Fibroblast of lung (primary cell): ENCODE results near the gene TBC1D10B. TPM values are rescaled to one million over a fixed set of nuclear protein-coding genes. Genes with fewer than 3 reads are reported as not detected.

Experiments
- DNase-seq, 2 donors: peaks; one replicate each; pipeline versions ENCODE4 v3.0.0 to v3.0.0-alpha.2; 2010; ENCODE audit warnings: low read depth in 2 of 2
- H2AFZ ChIP-seq: 2 replicates; pipeline ENCODE4 v1.5.1; 2012; ENCODE audit warnings: low read length, control low read depth, inconsistent platforms
- H3K27ac ChIP-seq: 2 replicates; pipeline ENCODE4 v1.5.1; 2011; ENCODE audit warnings: low read length, control low read depth; ENCODE audit not compliant: insufficient read depth
- H3K27me3 ChIP-seq: 2 replicates; pipeline ENCODE4 v1.5.1; 2011; ENCODE audit warnings: mild to moderate bottlenecking, low read length; ENCODE audit not compliant: control insufficient read depth, insufficient read depth
- H3K36me3 ChIP-seq: 2 replicates; pipeline ENCODE4 v1.5.1; 2011; ENCODE audit warnings: low read length; ENCODE audit not compliant: control insufficient read depth, insufficient read depth
- H3K4me1 ChIP-seq: 2 replicates; pipeline ENCODE4 v1.5.1; 2011; ENCODE audit warnings: low read length; ENCODE audit not compliant: control insufficient read depth, insufficient read depth; ENCODE audit errors: extremely low read depth
- H3K4me2 ChIP-seq: 2 replicates; pipeline ENCODE4 v1.5.1; 2011; ENCODE audit warnings: low read length, control low read depth; ENCODE audit not compliant: insufficient read depth; ENCODE audit errors: extremely low read depth
- H3K4me3 ChIP-seq, 4 experiments: fragments of 200-600 bp in 1 of 4; sonication (generic) in 1 of 4; replicated peaks in 1 of 4; 2 replicates each; pipeline ENCODE4 v1.5.1; 2011 to 2016; ENCODE audit warnings: low read length in 4 of 4, low read depth in 3 of 4, mild to moderate bottlenecking in 3 of 4, control low read depth in 2 of 4, inconsistent platforms in 1 of 4, mixed read lengths in 1 of 4; ENCODE audit not compliant: insufficient read depth in 1 of 4; ENCODE audit errors: control extremely low read depth in 1 of 4
- H3K79me2 ChIP-seq: 2 replicates; pipeline ENCODE4 v1.5.1; 2012; ENCODE audit warnings: mild to moderate bottlenecking, low read length, inconsistent platforms; ENCODE audit not compliant: control insufficient read depth, insufficient read depth
- H3K9ac ChIP-seq: 2 replicates; pipeline ENCODE4 v1.5.1; 2011; ENCODE audit warnings: mild to moderate bottlenecking, low read length, control low read depth; ENCODE audit not compliant: insufficient read depth
- H3K9me3 ChIP-seq: 2 replicates; pipeline ENCODE4 v1.5.1; 2012; ENCODE audit warnings: low read depth, low read length; ENCODE audit not compliant: control insufficient read depth, insufficient read depth
- H4K20me1 ChIP-seq: 2 replicates; pipeline ENCODE4 v1.5.1; 2011; ENCODE audit warnings: low read length; ENCODE audit not compliant: control insufficient read depth, insufficient read depth; ENCODE audit errors: extremely low read depth
- CTCF ChIP-seq, 2 donors: IDR thresholded peaks in 1 of 2; conservative IDR thresholded peaks in 1 of 2; 1 replicate in 1 of 2; 2 replicates in 1 of 2; pipeline ENCODE4 v1.5.1; 2011 to 2012; ENCODE audit warnings: low read length in 2 of 2, control low read depth in 1 of 2, inconsistent platforms in 1 of 2, low read depth in 1 of 2, mild to moderate bottlenecking in 1 of 2
- EZH2 ChIP-seq: IDR thresholded peaks from 2 replicates; pipeline ENCODE4 v1.5.1; 2012; ENCODE audit warnings: low read length, control low read depth, mild to moderate bottlenecking; ENCODE audit errors: missing control alignments
- polyA plus RNA-seq, 2 donors: library from polyadenylated mRNA; depleted of rRNA in 1 of 2; stranded (reverse) in 1 of 2; unstranded in 1 of 2; fragments of >200 nt; gene quantifications; 2 replicates each; pipeline ENCODE4 v1.2.1, GENCODE V29; 2011 to 2012; ENCODE audit warnings: missing spikeins in 1 of 2
- total RNA-seq: library from RNA; depleted of rRNA; stranded (reverse); fragments of >200 nt; gene quantifications from 2 replicates; pipeline ENCODE4 v1.2.1, GENCODE V29; 2014

Gene TBC1D10B
- total and polyA plus RNA-seq, 2 donors (not counting 1 experiment from before 2014, with no cell fraction given) = 14.8 to 29.6 TPM

- Histone ChIP-seq H3K4me3 (no peak overlapping the region), H3K79me2 (peaks cover 2% of the 10 kb centered on the region), H4K20me1 (no peaks in the 10 kb centered on the region), H3K9ac (no peak overlapping the region), H3K4me2 (no peak overlapping the region), H3K27ac (no peak overlapping the region), H3K36me3 (peaks cover 2% of the 10 kb centered on the region), H3K27me3 (no peaks in the 10 kb centered on the region), H3K4me1 (no peaks in the 10 kb centered on the region), H3K9me3 (no peaks in the 10 kb centered on the region), H2AFZ (no peak overlapping the region)
- TF ChIP-seq CTCF (conservative IDR thresholded peaks at IDR 0.05 in 1 of 2, IDR thresholded peaks at IDR 0.05 in 1 of 2; ENCODE audit: low read depth in 1 of 2, low read length in 2 of 2) = no peak
- TF ChIP-seq EZH2 = no peak
- DNase-seq = no peak
Observed at GRCh38 chr16:30414159-30414558, 43.9 kb upstream of the TBC1D10B start.

GRCh38 chr16:30413112-30413806 lies 43.0 kb upstream of the TBC1D10B start:
- Histone ChIP-seq H3K4me3 (no peak overlapping the region), H3K27ac (no peak overlapping the region), H2AFZ (no peak overlapping the region), H3K4me2 (no peak overlapping the region), H3K36me3 (peaks cover 2% of the 10 kb centered on the region), H4K20me1 (no peaks in the 10 kb centered on the region), H3K27me3 (no peaks in the 10 kb centered on the region), H3K4me1 (peaks cover under 1% of the 10 kb centered on the region), H3K9ac (no peak overlapping the region), H3K9me3 (no peaks in the 10 kb centered on the region), H3K79me2 (peaks cover 2% of the 10 kb centered on the region)
- DNase-seq = no peak
- TF ChIP-seq EZH2 = no peak
- TF ChIP-seq CTCF (conservative IDR thresholded peaks at IDR 0.05 in 1 of 2, IDR thresholded peaks at IDR 0.05 in 1 of 2; ENCODE audit: low read depth in 1 of 2, low read length in 2 of 2) = no peak

- Histone ChIP-seq H3K4me2 (peak overlapping the region; percentile 48), H3K36me3 (peaks cover 2% of the 10 kb centered on the region), H4K20me1 (no peaks in the 10 kb centered on the region), H3K27me3 (no peaks in the 10 kb centered on the region), H3K79me2 (peaks cover 5% of the 10 kb centered on the region), H3K4me3 (peak overlapping the region in 1 of 4 experiments; percentile 2), H3K9ac (peak overlapping the region; percentile 23), H3K4me1 (peaks cover 4% of the 10 kb centered on the region), H2AFZ (no peak overlapping the region), H3K9me3 (no peaks in the 10 kb centered on the region), H3K27ac (no peak overlapping the region)
- TF ChIP-seq EZH2 = no peak
- peak; percentile 97 for TF ChIP-seq CTCF (conservative IDR thresholded peaks at IDR 0.05 in 1 of 2, IDR thresholded peaks at IDR 0.05 in 1 of 2; ENCODE audit: low read depth in 1 of 2, low read length in 2 of 2)
- DNase-seq = peak; percentile 70 to 83
Observed at GRCh38 chr16:30409125-30410060, 39.1 kb upstream of the TBC1D10B start.
